Activated CD4-positive, alpha-beta T cell treated with anti-CD3 and anti-CD28 coated beads, Interleukin-2, Interleukin-6, amounts not matched to agents 100 ng/mL and 50 ng/mL, durations not matched to agents 16 hours and 8 hours (primary cell): ENCODE results near the gene NDST4.
"Not testable (repeated sequence)": the region's sequence is repeated elsewhere in the genome, so short reads cannot be mapped to it uniquely, and the experiment has no call there.

Experiments used
- DNase-seq: peaks from one replicate; pipeline ENCODE4 v3.0.0-alpha.2; 2020

NDST4 gene

DNA sequence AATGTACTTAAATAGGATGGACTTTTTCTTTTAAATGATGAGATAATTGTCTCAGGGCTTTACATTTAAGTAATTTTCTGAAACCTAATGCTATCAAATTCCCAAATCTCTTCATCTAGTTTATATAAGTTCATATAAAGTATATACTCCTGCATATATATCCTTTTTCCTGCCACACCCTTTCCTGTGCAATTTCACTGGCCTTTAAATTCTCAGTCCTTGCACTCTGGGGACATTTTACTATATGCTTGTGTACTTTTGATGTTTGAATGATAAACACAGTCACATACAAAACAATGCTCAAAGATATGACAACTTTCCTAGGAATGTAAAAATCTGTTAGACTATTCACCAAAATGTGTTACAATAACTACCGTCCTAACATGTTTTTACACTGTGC, 60.1 kb downstream of the NDST4 start:
- no peak for DNase-seq

DNA sequence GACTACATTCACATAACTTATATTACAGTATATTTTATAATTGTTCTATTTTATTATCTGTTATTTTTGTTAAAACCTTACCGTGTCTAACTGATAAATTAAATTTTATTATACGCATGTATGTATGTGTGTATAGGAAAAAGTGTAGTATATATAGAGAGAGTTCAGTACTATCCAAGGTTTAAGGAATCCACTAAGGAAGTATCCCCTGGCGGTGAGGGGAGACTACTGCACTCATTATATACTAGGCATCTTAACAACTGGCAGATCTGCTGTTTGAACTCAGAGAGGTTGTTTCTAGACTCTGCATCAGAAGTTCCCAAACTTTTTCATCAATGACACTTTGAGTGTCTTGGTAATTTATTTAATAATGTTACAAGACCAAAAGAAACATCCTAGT, 70.9 kb downstream of the NDST4 start:
- DNase-seq: no peak

DNA sequence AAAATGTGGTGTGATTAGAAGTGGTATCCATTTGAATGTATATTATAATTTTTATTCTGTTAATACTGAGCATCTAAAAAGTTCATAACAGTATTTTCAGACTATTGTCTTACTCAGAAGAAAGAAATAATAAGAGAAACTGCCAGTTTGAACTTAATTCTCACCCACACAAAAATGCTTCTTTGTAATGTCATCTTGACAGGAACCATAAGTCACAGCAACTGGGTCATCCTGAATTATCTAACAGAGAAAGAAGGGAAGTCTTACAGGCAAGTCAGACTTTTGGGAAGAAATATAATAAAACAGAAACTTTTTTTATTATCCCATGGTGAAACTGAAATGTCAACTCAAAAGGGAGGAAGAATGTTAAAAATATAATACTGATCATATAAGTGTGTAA, 83.1 kb downstream of the NDST4 start:
- no peak for DNase-seq

DNA sequence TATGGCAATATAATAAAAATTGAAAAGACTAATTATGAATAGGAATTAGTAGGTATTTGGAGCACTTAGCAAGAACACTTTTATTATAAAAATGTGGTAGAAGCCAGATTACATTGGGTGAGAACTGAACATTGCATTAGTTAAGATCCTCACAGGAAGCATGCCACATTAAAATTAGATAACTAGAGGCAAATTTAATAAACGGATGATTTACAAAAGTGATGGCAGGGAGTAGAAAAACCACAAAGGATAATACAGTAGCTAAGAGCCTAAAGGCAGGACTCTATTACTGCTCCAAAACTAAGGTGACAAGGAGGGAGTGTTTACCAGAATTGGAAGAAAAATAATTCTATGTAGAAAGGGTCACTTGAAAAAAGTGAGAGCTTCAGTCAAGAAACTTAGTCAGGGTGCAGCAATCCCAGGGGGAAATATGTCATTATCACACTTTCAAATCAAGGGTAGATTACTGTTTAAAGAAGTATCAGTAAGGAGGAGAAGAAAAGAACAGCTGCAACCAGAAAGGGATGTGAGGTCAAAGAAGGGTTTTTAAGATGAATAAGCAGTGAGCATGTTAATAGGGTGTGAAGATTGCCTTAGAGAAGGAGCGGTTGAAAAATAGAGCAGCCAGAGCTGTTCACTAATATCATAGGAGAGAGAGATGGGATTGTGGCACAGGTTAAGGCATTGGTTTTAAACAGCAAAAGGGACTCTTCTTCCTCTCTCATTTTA, 84.6 kb downstream of the NDST4 start:
- no peak for DNase-seq

DNA sequence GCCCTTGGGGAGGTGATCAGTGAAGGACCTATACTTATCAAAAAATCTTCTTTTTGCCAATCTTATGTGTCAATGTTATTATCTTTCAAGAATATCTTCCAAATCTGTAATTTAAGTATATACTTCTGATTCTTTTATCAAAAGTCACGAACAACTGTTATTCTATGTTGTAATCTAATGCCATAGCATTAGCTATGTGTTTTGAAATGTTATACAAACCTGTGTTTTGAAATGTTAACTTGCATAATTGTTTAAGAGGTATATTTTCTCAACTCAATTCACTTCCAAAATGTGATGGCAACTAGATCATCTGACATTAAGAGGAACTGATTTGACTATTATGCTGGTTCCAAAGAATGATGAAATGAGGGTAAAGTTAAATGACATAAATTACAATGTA, 113.5 kb downstream of the NDST4 start:
- no peak for DNase-seq

DNA sequence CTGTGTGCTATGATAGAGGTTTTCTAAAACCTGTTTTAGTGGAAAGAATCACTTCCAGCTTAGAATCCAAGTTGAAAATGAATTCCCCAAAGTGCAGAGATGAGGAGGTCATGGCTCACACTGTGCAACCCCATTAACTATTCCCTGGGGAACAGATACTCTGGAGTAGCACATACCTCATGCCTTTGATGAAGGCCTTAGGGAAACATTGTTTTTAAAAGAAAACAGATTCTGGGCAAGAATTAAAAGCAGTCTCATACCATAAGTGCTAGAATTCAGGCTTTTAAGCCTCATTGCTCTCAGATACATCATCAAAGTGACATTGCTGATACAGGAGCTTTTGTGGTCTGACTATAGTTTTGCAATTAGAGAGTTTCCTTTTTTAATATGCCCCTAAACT, 115.1 kb downstream of the NDST4 start:
- DNase-seq: no peak

DNA sequence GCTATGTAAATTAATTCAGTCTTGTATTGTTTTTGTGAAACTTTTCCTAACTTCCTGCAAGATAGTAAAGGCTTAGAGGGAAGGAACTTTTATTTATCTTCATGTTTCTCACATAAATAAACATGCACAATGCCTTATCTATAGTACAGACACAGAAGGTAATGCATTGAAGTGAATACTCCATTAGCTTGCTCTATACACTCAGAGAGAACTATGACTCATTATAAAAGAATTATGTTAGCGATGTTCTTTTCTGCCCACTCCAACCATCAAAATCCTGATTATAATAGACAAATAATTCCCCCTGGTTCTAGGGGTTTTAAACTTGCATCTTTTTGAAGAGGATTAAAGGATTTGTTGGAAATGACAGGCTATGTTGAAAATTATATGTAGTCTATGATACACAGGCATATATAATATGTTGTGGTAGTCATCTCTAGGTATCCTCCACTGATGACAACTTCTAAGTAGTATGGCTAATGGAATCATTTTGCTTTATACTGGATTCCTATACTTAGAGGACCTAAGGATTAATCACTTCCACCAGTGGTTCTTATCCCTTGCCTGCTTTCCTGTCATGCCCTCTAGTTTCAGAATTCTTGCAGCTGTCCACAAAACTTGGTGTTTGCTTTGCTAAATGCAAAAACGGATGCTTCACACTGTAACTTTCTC, 115.7 kb downstream of the NDST4 start:
- DNase-seq: no peak

DNA sequence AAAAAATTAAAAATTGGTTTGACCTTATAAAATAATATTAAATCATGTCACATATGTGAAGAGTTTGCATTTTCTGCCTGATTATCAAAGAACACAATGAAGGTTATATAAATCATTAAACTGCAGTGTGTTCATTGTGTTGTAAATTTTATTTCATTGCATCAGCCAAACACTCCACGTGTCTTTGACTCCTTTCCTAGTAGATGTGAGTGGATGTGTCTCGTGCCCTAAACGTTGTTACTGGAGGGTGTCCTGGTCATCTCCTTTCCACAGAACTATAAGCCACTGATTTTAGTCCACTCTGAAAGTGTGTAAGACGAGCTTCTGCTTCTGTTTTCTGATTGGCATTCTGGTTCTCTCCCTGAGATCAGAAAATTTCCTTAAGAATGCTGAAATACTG, 127.3 kb downstream of the NDST4 start:
- no peak for DNase-seq

DNA sequence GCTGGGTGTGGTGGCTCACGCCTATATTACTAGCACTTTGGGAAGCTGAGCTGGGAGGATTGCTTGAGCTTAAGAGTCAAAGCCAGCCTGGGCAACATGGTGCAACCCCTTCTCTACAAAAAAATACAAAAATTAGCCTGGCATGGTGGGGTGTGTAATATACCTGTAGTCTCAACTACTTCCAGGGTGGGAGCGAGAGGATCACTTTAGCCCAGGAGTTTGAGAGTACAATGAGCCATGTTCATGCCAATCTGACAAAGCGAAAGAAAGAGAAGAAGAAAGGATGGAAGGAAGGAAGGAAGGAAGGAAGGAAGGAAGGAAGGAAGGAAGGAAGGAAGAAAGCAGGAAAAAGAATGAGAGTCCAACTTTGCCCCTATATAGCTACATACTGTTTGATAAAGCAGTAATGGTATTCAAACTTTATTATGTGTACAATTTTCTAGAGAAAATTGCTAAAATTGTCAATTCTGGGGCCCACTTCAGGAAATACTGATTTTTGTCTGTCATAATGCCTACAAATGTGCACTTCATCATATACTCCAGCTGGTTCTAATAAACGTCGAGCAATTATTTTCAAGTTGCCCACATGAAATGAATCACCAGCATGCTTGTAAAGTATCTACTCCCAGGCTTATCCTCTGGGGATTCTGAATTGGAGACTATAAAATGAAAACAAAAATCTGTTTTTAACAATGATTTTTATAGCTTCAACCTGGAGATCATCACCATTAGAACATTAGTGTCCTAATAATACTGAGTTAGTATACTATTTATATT, 132.3 kb downstream of the NDST4 start:
- no peak for DNase-seq

DNA sequence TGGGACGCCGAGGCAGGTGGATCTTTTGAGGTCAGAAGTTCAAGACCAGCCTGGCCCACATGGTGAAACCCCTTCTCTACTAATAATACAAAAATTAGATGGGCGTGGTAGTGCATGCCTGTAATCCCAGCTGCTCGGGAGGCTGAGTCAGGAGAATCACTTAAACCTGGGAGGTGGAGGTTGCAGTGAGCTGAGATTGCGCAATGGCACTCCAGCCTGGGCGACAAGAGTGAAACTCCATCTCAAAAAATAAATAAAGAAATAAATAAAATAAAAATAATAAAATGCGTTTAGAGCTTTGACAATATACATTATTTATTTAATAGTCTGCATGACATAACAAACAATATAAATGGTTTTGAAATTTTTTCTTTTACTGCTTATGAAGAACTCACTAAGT, 133.0 kb downstream of the NDST4 start:
- DNase-seq: not testable (repeated sequence)

DNA sequence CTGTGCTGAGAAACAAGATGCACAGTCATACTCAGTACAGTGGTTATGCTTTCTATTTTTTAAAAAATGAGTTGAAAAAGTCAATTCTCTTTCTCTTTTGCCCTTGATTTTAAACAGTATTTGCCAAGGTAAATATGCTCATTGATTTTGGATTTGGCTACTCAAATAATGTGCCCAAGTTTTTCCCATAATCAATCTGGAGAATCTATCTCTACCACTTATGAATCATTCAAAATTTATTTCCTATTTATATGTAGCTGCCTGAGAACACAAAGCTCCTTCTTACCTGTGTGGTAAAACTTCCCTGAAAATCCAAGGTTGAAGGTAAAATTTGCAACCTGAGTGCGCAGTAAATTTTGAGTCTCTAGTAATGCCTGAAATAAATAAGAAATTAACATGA, 136.5 kb downstream of the NDST4 start:
- DNase-seq: no peak

DNA sequence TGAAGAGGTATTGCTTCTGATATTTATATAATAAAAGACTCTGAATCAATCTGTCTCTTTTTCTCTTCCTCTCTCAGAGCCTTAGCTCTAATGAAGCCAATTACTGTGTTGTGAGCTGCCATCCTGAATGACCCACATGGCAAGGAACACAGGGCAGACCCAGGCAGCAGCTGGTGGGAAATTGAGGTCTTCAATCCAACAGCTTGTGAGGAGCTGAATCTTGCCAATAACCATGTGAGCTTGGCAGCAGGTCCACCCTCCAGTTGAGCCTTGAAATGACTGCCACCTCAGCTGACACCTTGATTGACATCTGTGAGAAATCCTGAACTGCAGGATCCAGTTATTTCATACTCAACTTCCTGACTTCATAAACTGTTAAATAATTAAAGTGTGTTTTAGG, 149.4 kb downstream of the NDST4 start:
- no peak for DNase-seq

DNA sequence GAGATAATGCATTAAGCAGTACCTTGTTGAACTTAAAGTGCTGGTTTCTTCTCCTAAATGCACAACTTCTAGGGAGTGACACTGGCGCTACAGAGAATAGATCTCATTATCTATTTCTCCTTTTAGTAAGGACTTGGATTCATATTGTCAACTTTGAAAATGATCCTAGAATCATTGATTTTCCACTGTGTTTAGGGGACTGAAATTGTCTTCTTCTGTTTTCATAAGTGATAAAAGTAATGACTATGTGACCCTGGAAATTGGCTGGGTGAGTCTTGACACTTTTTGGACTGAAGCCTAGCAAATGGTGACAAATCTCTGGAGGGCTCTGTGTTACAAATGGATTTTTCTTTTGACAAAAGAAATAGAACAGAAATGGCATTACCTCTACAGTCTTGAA, 167.8 kb downstream of the NDST4 start:
- no peak for DNase-seq

DNA sequence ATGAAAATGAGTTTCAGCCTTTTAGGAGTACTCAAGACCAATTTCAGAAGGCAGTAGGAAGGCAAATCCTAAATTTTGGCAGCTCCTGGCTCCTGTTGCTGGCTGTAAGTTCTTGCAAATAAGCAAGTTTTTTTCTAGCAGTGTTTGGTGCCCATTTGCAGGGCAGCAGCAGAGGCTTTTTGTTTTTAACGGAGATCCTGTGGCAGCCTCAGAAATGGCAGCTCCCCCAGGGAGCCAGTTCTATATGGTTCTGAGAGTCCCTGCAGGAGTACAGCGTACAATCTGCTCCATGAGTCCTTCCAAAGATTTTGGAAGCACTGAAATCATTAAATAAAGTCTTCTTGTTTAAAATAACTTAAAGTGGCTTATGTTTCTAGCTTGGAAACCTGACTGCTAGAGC, 171.9 kb downstream of the NDST4 start:
- no peak for DNase-seq

DNA sequence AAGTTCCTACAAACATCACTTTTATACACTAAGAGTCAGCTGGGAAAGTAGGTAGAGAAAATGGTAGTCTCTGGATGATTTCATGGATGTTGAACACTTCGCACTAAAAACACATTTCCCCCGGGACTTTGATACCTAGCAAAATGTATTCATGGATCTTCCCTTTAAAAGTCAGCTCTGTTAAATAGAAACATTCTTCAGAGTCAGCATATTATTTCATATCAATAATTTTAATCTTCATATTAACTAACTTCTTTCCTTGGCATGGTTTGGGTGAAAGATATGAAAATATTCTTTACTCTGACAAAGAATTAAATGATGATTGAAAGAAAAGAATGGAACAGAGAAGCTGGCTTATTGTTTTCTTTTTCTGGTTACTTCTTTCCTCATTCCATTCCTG, 185.5 kb downstream of the NDST4 start:
- DNase-seq: no peak

DNA sequence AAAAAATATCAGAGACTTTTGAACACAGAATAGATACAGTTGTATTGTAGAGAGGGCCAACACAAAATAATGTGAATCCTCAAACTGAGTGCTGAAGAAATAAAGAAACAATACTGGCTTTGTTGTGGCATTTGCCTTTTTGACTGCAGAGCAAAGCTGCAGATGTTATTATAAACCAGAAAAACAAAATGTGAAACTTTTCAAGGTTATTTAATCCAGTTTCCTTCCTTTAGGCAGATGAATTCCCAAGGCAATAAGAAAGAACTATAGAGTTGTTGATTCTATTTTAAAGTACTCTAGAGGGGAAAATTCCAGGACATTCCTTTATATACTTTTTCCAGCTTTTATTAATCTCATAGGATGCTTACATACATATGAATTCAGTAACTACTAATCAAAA, 186.8 kb downstream of the NDST4 start:
- DNase-seq: no peak

DNA sequence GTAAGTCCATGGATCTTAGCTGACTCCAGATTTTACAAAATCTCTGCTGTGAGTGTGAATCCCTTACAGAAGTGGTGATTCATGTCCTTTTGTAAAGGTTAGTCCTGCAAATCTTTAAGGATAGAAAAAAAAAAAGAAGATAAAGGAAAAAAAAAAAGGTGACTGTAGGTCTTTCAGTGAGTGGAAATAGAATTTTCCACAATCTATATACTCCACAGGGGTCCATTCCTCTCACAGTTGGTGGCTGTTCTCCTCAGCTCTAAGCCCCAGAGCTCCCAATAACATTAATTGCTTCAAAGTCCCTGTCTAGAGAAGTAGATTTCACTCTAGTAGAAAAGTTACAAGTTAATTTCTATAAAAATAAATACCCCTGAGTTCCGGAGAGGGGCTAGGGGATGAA, 189.1 kb downstream of the NDST4 start:
- no peak for DNase-seq

DNA sequence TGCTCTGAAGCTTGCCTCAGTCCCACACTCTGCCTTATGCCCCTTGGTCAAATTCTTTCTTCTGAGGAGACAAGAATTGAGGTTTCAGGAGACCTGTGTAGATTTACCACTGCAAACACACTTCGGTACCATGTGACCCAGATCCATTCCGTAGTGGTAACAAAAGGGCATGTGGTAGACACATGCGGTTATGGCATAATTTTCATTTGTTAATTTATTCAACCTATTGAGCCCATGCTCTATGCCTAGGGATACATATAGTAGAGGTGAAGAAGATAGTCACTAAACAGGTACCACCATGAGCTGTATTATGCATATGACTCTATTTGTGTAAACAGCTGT, 190.9 kb downstream of the NDST4 start:
- DNase-seq: no peak

DNA sequence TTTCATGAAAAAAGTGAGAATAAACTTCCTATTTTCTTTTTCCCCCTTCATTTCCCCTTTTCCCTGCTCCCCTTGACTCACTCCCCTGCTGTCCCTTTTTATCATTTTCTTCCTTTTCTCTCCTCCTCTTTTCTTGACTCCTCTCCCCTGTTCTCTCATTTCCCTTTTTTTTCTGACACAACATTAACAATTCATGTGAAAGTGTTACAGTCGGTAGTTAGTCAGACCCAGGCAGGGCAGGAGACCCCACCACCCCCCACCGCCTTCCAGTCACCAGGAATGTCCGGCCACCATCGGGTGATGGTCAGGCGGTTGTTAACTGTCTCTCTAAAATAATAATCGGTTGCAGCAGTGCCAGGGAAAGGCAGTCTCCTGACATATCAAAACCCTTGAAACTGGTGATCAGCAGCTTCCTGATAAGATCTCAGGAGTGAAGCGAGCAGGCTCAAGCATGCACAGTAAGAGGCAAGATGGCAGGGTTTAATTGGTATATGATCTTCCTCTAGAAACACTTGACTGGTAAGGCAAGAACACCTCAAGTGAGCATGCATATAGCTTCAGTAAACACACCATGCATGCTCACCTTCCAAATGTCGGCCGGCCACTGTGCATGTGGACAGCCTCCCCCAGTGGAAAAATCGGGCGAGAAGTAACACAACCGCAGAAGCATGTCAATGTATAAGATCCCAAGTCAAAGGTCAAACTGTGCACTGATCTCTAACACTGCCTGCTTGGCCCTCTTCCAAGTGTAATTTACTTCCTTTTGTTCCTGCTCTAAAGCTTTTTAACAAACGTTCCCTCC, 191.4 kb downstream of the NDST4 start:
- no peak for DNase-seq

DNA sequence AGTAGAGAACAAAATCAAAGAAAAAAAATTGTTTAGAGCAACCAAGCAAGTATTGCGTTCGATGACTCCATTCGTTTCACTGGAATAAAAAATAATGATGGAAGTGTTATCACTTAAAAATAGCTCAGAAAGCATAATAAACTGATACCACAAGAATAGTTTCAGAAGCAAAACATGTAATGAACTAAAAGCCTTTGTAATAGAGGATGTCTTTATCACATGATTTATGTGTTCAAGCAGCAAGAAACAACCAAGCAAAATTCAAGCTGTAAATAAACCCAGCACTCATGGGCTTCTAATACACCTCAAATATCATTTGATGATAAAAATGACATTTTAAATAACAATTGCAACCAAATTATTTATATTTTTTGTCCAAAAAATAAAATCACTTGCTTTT, 192.2 kb downstream of the NDST4 start:
- DNase-seq: no peak

DNA sequence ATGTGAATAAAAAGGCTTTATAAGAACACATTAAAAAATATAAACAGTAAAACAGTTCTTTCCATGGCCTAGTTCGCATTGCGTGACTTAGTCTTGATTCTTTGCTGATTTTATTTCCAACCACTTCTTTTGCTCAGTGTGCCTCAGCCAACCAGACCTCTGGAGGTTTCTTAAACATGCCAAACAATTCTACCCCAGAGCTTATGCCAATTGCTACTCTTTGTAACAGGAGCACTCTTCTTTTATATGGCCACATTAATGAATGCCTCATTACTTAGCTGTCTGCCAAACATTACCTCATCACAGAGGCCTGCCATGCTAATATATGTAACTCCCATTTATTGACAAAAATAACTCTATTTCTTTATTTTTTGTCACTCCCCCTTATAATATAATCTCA, 202.3 kb downstream of the NDST4 start:
- DNase-seq: no peak

DNA sequence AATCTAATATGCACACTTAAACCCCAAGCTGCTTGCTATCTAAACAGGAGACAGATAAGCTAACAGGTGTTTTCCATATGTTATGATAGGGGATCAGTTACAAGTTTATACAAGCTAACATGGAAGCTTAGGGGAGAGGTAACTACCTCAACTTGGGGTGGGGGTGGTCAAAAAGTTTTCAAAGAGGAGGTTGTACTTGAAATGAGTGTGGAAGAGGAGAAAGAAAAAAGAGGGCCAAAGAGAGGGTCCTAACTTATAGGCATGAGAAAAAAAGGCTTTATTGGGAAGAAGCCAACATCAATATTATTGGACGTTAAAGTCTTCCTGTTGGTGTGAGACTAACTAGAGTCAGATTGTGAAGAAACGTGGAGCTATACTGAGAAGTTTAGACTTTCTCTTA, 205.9 kb downstream of the NDST4 start:
- no peak for DNase-seq

DNA sequence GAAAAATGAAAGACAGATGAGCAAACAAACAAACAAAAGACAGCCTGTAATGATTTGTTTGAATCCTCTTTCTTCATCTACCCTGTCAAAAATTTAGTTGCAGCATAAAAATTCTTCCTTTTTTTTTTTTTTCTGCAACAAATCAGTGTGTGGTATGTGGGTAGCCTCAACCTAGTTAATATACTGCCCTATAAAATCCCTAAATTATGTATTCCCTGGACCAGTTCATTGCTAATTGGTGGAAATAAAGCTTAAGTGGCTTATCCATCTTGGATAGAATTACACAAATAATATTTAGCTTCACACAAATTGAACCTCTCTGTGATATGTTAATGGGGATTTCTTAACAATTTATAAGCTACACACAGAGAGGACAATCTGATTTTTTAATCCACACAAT, 208.4 kb downstream of the NDST4 start:
- DNase-seq: no peak

DNA sequence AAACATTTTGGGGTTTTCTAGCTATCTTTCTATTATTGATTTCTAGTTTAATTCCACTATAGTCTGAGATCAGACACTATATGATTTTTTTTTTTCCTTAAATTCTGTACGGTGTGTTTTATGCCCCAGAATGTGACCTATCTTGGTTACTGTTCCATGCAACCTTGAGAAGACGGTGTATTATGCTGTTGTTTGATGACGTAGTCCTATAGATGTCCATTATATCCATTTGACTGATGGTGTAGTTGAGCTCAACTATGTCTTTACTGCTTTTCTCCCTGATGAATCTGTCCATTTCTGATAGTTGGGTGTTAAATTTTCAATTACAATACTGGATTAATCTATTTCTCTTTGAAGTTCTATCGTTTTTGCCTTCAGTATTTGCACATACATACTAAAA, 212.5 kb downstream of the NDST4 start:
- DNase-seq: no peak
